Measurements from ENCODE around the gene NELFB. TPM values are rescaled to one million over a fixed set of nuclear protein-coding genes. Genes with fewer than 3 reads are reported as not detected.

Gene NELFB
- total RNA-seq, 1 experiment from 2014 or later = 71.7 TPM

- Histone ChIP-seq H3K79me1 (ENCODE audit: insufficient read depth, low read depth, low read length, poor library complexity, severe bottlenecking) (no peaks in the 10 kb centered on the region), H4K5ac (ENCODE audit: insufficient read length, low read depth, low read length) (no peak overlapping the region), H3K18ac (ENCODE audit: insufficient read length, low read depth, low read length) (no peak overlapping the region), H2BK12ac (ENCODE audit: insufficient read length, low read depth, low read length) (no peak overlapping the region), H3K14ac (ENCODE audit: insufficient read depth, low read length) (no peak overlapping the region), H2AK5ac (ENCODE audit: insufficient read length, low read length) (no peak overlapping the region), H3K27ac (ENCODE audit: insufficient read length, low read depth, low read length) (no peak overlapping the region), H4K91ac (ENCODE audit: insufficient read length, low read depth, low read length) (no peak overlapping the region), H3K9ac (ENCODE audit: extremely low read depth, insufficient read length, low read length) (no peak overlapping the region), H4K20me1 (ENCODE audit: control insufficient read depth, insufficient read depth, insufficient read length) (no peaks in the 10 kb centered on the region), H3K4ac (ENCODE audit: low read depth, low read length) (no peak overlapping the region), H3T11ph (ENCODE audit: low read length) (no peak overlapping the region), H3K4me2 (ENCODE audit: insufficient read depth, insufficient read length, low read length) (no peak overlapping the region), H4K8ac (replicated peaks; ENCODE audit: insufficient read length, low read depth, low read length) (no peak overlapping the region), H2BK15ac (ENCODE audit: low read depth, low read length) (no peak overlapping the region), H3K4me1 (ENCODE audit: insufficient read depth, low read length) (no peaks in the 10 kb centered on the region; the same call in 1 of the 2 replicates), H3K27me3 (ENCODE audit: insufficient read depth, low read length) (no peaks in the 10 kb centered on the region), H3K23me2 (ENCODE audit: insufficient read length, low read depth, low read length, poor library complexity, severe bottlenecking) (peaks cover 18% of the 10 kb centered on the region), H2BK120ac (ENCODE audit: low read depth, low read length, poor library complexity, severe bottlenecking) (no peak overlapping the region), H2BK5ac (ENCODE audit: insufficient read length, low read length) (no peak overlapping the region), H3K79me2 (ENCODE audit: insufficient read depth, low read length) (no peaks in the 10 kb centered on the region), H3K9me3 (ENCODE audit: control insufficient read depth, low read depth, low read length) (no peaks in the 10 kb centered on the region), H3K23ac (ENCODE audit: insufficient read length, low read depth, low read length) (no peak overlapping the region), H2BK20ac (ENCODE audit: low read depth, low read length, poor library complexity, severe bottlenecking) (no peak overlapping the region), H2AFZ (ENCODE audit: low read length) (no peak overlapping the region), H3K56ac (ENCODE audit: insufficient read length, low read depth, low read length) (no peak overlapping the region)
- no peak for DNase-seq
- H3K9me3 Mint-ChIP-seq = no peaks in the 10 kb centered on the region
- H3K27ac Mint-ChIP-seq = no peak overlapping the region
- TF ChIP-seq CTCF (conservative IDR thresholded peaks at IDR 0.05) = no peak
- H3K27me3 Mint-ChIP-seq (ENCODE audit: low read depth) = no peaks in the 10 kb centered on the region
- peak overlapping the region; percentile 22 to 60; a peak in 3 of 5 replicates for H3K4me3 Mint-ChIP-seq
- H3K4me1 Mint-ChIP-seq = peaks cover 4 to 8% of the 10 kb centered on the region in 2 experiments
- no CpG with 5 or more reads among the region's 52 CpGs for WGBS (ENCODE audit: extremely low coverage, insufficient read length, low lambda C conversion rate)
- H3K36me3 Mint-ChIP-seq (ENCODE audit: insufficient read depth in 1 of 3, low read depth in 3 of 3) = peaks cover 0 to 15% (median under 1%) of the 10 kb centered on the region in 3 experiments; a peak in 1 of 7 replicates
These were observed 34.6 kb upstream of the NELFB start for GRCh38 chr9:137220317-137221094.

Data from H9 (cell line).